Adipocyte (in vitro differentiated cells): Measurements from ENCODE around the gene MTCH1.
A peak's percentile ranks its signal among the peaks of the same experiment; 100 is the strongest.

ENCODE experiments used
- DNase-seq: peaks from one replicate; pipeline ENCODE4 v3.0.0-alpha.2; 2015; ENCODE audit warnings: low read depth
- H3K27me3 ChIP-seq: replicated peaks from 2 replicates; pipeline ENCODE4 v1.7.0; 2013; ENCODE audit warnings: mild to moderate bottlenecking, low read length, moderate library complexity; ENCODE audit not compliant: control insufficient read depth, insufficient read depth
- H3K36me3 ChIP-seq: 2 replicates; pipeline ENCODE4 v1.7.0; 2013; ENCODE audit warnings: low read length, mild to moderate bottlenecking, moderate library complexity; ENCODE audit not compliant: control insufficient read depth, insufficient read depth, severe bottlenecking
- H3K4me1 ChIP-seq: 2 replicates; pipeline ENCODE4 v1.7.0; 2013; ENCODE audit warnings: mild to moderate bottlenecking, low read length, moderate library complexity; ENCODE audit not compliant: control insufficient read depth, insufficient read depth
- H3K4me3 ChIP-seq: 2 replicates; pipeline ENCODE4 v1.7.0; 2013; ENCODE audit warnings: mild to moderate bottlenecking, low read length, moderate library complexity
- H3K9ac ChIP-seq: 2 replicates; pipeline ENCODE4 v1.7.0; 2013; ENCODE audit warnings: mild to moderate bottlenecking, low read length, moderate library complexity
- H3K9me3 ChIP-seq: 2 replicates; pipeline ENCODE4 v1.7.0; 2013; ENCODE audit warnings: mild to moderate bottlenecking, low read length, moderate library complexity; ENCODE audit not compliant: control insufficient read depth

Gene MTCH1

GRCh38 chr6:36963451-36964290, 22.3 kb downstream of the MTCH1 start:
- DNase-seq: no peak
- H3K4me3 ChIP-seq: no peak overlapping the region
- peaks cover 3% of the 10 kb centered on the region for H3K4me1 ChIP-seq
- no peak overlapping the region for H3K9ac ChIP-seq
- H3K9me3 ChIP-seq: no peaks in the 10 kb centered on the region
- peaks cover 18% of the 10 kb centered on the region for H3K36me3 ChIP-seq
- H3K27me3 ChIP-seq: no peaks in the 10 kb centered on the region

- H3K4me3 ChIP-seq: no peak overlapping the region
- no peaks in the 10 kb centered on the region for H3K4me1 ChIP-seq
- H3K27me3 ChIP-seq: no peaks in the 10 kb centered on the region
- DNase-seq: peak; percentile 39
- no peaks in the 10 kb centered on the region for H3K9me3 ChIP-seq
- no peak overlapping the region for H3K9ac ChIP-seq
- H3K36me3 ChIP-seq: peaks cover 10% of the 10 kb centered on the region
Measured at GRCh38 chr6:36962874-36963273, 23.1 kb downstream of the MTCH1 start.

GRCh38 chr6:36961441-36962435, 24.3 kb downstream of the MTCH1 start:
- no peaks in the 10 kb centered on the region for H3K4me1 ChIP-seq
- H3K9me3 ChIP-seq: no peaks in the 10 kb centered on the region
- no peaks in the 10 kb centered on the region for H3K36me3 ChIP-seq
- H3K9ac ChIP-seq: no peak overlapping the region
- DNase-seq: no peak
- H3K27me3 ChIP-seq: peaks cover 3% of the 10 kb centered on the region
- H3K4me3 ChIP-seq: no peak overlapping the region

- H3K4me1 ChIP-seq: no peaks in the 10 kb centered on the region
- no peaks in the 10 kb centered on the region for H3K9me3 ChIP-seq
- no peak overlapping the region for H3K9ac ChIP-seq
- no peak for DNase-seq
- no peaks in the 10 kb centered on the region for H3K36me3 ChIP-seq
- H3K4me3 ChIP-seq: no peak overlapping the region
- peaks cover 14% of the 10 kb centered on the region for H3K27me3 ChIP-seq
Measured at GRCh38 chr6:36959555-36960250, 26.3 kb downstream of the MTCH1 start.

GRCh38 chr6:36958775-36959554, 27.0 kb downstream of the MTCH1 start:
- Histone ChIP-seq H3K9me3 (no peaks in the 10 kb centered on the region), H3K9ac (no peak overlapping the region), H3K36me3 (no peaks in the 10 kb centered on the region), H3K4me3 (no peak overlapping the region), H3K4me1 (no peaks in the 10 kb centered on the region), H3K27me3 (peaks cover 17% of the 10 kb centered on the region)
- DNase-seq: no peak

- no peak overlapping the region for H3K9ac ChIP-seq
Measured at GRCh38 chr6:36957773-36958271, 28.2 kb downstream of the MTCH1 start.

GRCh38 chr6:36956446-36956820, 29.6 kb downstream of the MTCH1 start:
- no peaks in the 10 kb centered on the region for H3K4me1 ChIP-seq
- H3K9me3 ChIP-seq: no peaks in the 10 kb centered on the region
- DNase-seq: no peak
- H3K27me3 ChIP-seq: peaks cover 17% of the 10 kb centered on the region
- no peak overlapping the region for H3K9ac ChIP-seq
- no peak overlapping the region for H3K4me3 ChIP-seq
- H3K36me3 ChIP-seq: no peaks in the 10 kb centered on the region

More at GRCh38 chr6:36957773-36958271, 28.2 kb downstream of the MTCH1 start:
- Histone ChIP-seq H3K9me3 (no peaks in the 10 kb centered on the region), H3K4me1 (no peaks in the 10 kb centered on the region), H3K36me3 (no peaks in the 10 kb centered on the region), H3K4me3 (no peak overlapping the region), H3K27me3 (peaks cover 17% of the 10 kb centered on the region)
- DNase-seq: no peak

GRCh38 chr6:36955671-36956445, 30.1 kb downstream of the MTCH1 start:
- no peaks in the 10 kb centered on the region for H3K36me3 ChIP-seq
- no peak overlapping the region for H3K9ac ChIP-seq
- no peaks in the 10 kb centered on the region for H3K4me1 ChIP-seq
- H3K4me3 ChIP-seq: no peak overlapping the region
- H3K9me3 ChIP-seq: no peaks in the 10 kb centered on the region
- peaks cover 17% of the 10 kb centered on the region for H3K27me3 ChIP-seq
- DNase-seq: no peak

- no peak for DNase-seq
- H3K9me3 ChIP-seq: no peaks in the 10 kb centered on the region
- no peaks in the 10 kb centered on the region for H3K4me1 ChIP-seq
- no peak overlapping the region for H3K9ac ChIP-seq
- H3K27me3 ChIP-seq: peaks cover 17% of the 10 kb centered on the region
- H3K4me3 ChIP-seq: no peak overlapping the region
- H3K36me3 ChIP-seq: no peaks in the 10 kb centered on the region
Measured at GRCh38 chr6:36955136-36955535, 30.9 kb downstream of the MTCH1 start.
